ENCODE results near the gene FGF14.

Gene FGF14

GRCh38 chr13:101792189-101792588, 609.7 kb downstream of the FGF14 start:
- no peak for DNase-seq (ENCODE audit: low read depth, low spot score)

GRCh38 chr13:101785858-101786257, 616.0 kb downstream of the FGF14 start:
- DNase-seq (ENCODE audit: low read depth, low spot score): peak; percentile 54

- no peak for DNase-seq (ENCODE audit: low read depth, low spot score)
Measured at GRCh38 chr13:101784313-101784712, 617.5 kb downstream of the FGF14 start.

- DNase-seq (ENCODE audit: low read depth, low spot score): no peak
Measured at GRCh38 chr13:101783554-101783953, 618.3 kb downstream of the FGF14 start.

GRCh38 chr13:101780211-101780610, 621.6 kb downstream of the FGF14 start:
- DNase-seq (ENCODE audit: low read depth, low spot score): no peak

GRCh38 chr13:101779147-101779546, 622.7 kb downstream of the FGF14 start:
- no peak for DNase-seq (ENCODE audit: low read depth, low spot score)

GRCh38 chr13:101775267-101775666, 626.6 kb downstream of the FGF14 start:
- no peak for DNase-seq (ENCODE audit: low read depth, low spot score)

- DNase-seq (ENCODE audit: low read depth, low spot score): no peak
Measured at GRCh38 chr13:101774393-101774792, 627.5 kb downstream of the FGF14 start.

- DNase-seq (ENCODE audit: low read depth, low spot score): no peak
Measured at GRCh38 chr13:101773062-101773461, 628.8 kb downstream of the FGF14 start.

GRCh38 chr13:101767131-101767530, 634.7 kb downstream of the FGF14 start:
- DNase-seq (ENCODE audit: low read depth, low spot score): no peak

GRCh38 chr13:101763191-101763590, 638.7 kb downstream of the FGF14 start:
- no peak for DNase-seq (ENCODE audit: low read depth, low spot score)

- no peak for DNase-seq (ENCODE audit: low read depth, low spot score)
Measured at GRCh38 chr13:101757446-101758039, 644.3 kb downstream of the FGF14 start.

GRCh38 chr13:101755228-101755887, 646.5 kb downstream of the FGF14 start:
- DNase-seq (ENCODE audit: low read depth, low spot score): no peak

GRCh38 chr13:101752432-101752831, 649.4 kb downstream of the FGF14 start:
- DNase-seq (ENCODE audit: low read depth, low spot score): no peak

- DNase-seq (ENCODE audit: low read depth, low spot score): no peak
Measured at GRCh38 chr13:101751488-101751887, 650.4 kb downstream of the FGF14 start.

- no peak for DNase-seq (ENCODE audit: low read depth, low spot score)
Measured at GRCh38 chr13:101749584-101749983, 652.3 kb downstream of the FGF14 start.

- no peak for DNase-seq (ENCODE audit: low read depth, low spot score)
Measured at GRCh38 chr13:101747039-101747438, 654.8 kb downstream of the FGF14 start.

- no peak for DNase-seq (ENCODE audit: low read depth, low spot score)
Measured at GRCh38 chr13:101746513-101746912, 655.3 kb downstream of the FGF14 start.

- no peak for DNase-seq (ENCODE audit: low read depth, low spot score)
Measured at GRCh38 chr13:101739382-101740178, 662.3 kb downstream of the FGF14 start.

GRCh38 chr13:101738336-101738735, 663.5 kb downstream of the FGF14 start:
- DNase-seq (ENCODE audit: low read depth, low spot score): no peak

- DNase-seq (ENCODE audit: low read depth, low spot score): no peak
Measured at GRCh38 chr13:101736566-101736965, 665.3 kb downstream of the FGF14 start.

GRCh38 chr13:101730420-101731000, 671.3 kb downstream of the FGF14 start:
- DNase-seq (ENCODE audit: low read depth, low spot score): no peak

Data from iPS DF 19.7 (cell line).